ENCODE data around the gene EHBP1.

- no peak for TF ChIP-seq CTCF (IDR thresholded peaks at IDR 0.05; ENCODE audit: low read length)
- no peak for TF ChIP-seq EZH2 (IDR thresholded peaks at IDR 0.05; ENCODE audit: borderline replicate concordance, low read length)
These were observed 346.4 kb downstream of the EHBP1 start for GRCh38 chr2:63051795-63052333.
